Liver (tissue), 3 donors: ENCODE data around the gene SMURF2.
"Not testable (repeated sequence)": the region's sequence is repeated elsewhere in the genome, so short reads cannot be mapped to it uniquely, and the experiment has no call there.

ENCODE experiments used
- FOXA1 ChIP-seq: IDR thresholded peaks from 2 replicates; pipeline ENCODE4 v1.6.1; 2016; ENCODE audit warnings: antibody characterized with exemption
- JUND ChIP-seq, 2 donors: IDR thresholded peaks; 2 replicates each; pipeline ENCODE4 v1.6.1; 2016; ENCODE audit warnings: antibody characterized with exemption in 2 of 2
- RAD21 ChIP-seq, 2 donors: IDR thresholded peaks; 2 replicates each; pipeline ENCODE4 v1.6.1; 2016; ENCODE audit warnings: antibody characterized with exemption in 2 of 2, mild to moderate bottlenecking in 2 of 2
- TF ChIP-seq, protein P1 (sequence below): fragments of 150-350 bp; IDR thresholded peaks from 2 replicates; pipeline ENCODE4 v1.5.1; 2017; ENCODE audit warnings: improper control_type of control experiment, low read depth, low read length; ENCODE audit not compliant: missing input control
- donor health status: healthy.
- donor health status: healthy.

DNA sequence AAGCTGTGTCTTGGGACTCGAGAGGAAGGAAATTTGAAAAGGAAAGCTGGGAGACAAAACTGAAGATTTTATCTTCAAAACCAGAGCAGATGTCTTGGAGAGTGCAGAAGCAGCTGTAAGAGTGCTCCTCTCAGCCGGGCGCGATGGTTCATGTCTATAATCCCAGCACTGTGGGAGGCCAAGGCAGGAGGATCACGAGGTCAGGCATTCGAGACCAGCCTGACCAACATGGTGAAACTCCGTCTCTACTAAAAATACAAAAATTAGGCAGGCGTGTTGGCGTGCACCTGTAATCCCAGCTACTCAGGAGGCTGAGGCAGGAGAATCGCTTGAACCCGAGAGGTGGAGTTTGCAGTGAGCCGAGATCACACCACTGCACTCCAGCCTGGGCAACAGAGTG lies 57.6 kb downstream of the SMURF2 start:
- TF ChIP-seq, protein P1, sequence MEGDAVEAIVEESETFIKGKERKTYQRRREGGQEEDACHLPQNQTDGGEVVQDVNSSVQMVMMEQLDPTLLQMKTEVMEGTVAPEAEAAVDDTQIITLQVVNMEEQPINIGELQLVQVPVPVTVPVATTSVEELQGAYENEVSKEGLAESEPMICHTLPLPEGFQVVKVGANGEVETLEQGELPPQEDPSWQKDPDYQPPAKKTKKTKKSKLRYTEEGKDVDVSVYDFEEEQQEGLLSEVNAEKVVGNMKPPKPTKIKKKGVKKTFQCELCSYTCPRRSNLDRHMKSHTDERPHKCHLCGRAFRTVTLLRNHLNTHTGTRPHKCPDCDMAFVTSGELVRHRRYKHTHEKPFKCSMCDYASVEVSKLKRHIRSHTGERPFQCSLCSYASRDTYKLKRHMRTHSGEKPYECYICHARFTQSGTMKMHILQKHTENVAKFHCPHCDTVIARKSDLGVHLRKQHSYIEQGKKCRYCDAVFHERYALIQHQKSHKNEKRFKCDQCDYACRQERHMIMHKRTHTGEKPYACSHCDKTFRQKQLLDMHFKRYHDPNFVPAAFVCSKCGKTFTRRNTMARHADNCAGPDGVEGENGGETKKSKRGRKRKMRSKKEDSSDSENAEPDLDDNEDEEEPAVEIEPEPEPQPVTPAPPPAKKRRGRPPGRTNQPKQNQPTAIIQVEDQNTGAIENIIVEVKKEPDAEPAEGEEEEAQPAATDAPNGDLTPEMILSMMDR, result not testable (repeated sequence)
- TF ChIP-seq RAD21 (IDR thresholded peaks at IDR 0.05); JUND (IDR thresholded peaks at IDR 0.05); FOXA1: not testable (repeated sequence)
